ENCODE data around the gene ARMC10. TPM values are rescaled to one million over a fixed set of nuclear protein-coding genes. Genes with fewer than 3 reads are reported as not detected.
A peak's percentile ranks its signal among the peaks of the same experiment; 100 is the strongest.

The ARMC10 gene
- total and polyA plus RNA-seq, 4 donors = 14.6 to 20.1 (median 18.8) TPM

GRCh38 chr7:103071000-103071399 lies 3.9 kb upstream of the ARMC10 start:
- no peak overlapping the region for H3K27ac ChIP-seq (ENCODE audit: low read depth in 1 of 2, low read length in 2 of 2)
- 91% methylated on average over 2 of the region's 2 CpGs for WGBS
- no peak overlapping the region for H3K4me3 ChIP-seq (ENCODE audit: low read depth in 1 of 3, low read length in 3 of 3)
- DNase-seq (ENCODE audit: low spot score) = no peak
- peaks cover 0 to 14% (median 12%) of the 10 kb centered on the region in 4 donors for H3K4me1 ChIP-seq (ENCODE audit: control insufficient read depth in 4 of 4, insufficient read depth in 4 of 4, low read length in 3 of 4)
- TF ChIP-seq REST (IDR thresholded peaks at IDR 0.05) (no peak), ATF3 (IDR thresholded peaks at IDR 0.05) (no peak), RXRA (IDR thresholded peaks at IDR 0.05) (no peak), MAX (IDR thresholded peaks at IDR 0.05) (no peak), TAF1 (conservative IDR thresholded peaks at IDR 0.05) (no peak), NR2F2 (IDR thresholded peaks at IDR 0.05) (no peak), ZBTB33 (IDR thresholded peaks at IDR 0.05) (no peak), FOXA1 (IDR thresholded peaks at IDR 0.05) (no peak), RAD21 (IDR thresholded peaks at IDR 0.05) (no peak)
- no peak overlapping the region for H3K9ac ChIP-seq (ENCODE audit: low read depth in 1 of 2, low read length in 2 of 2)
- no peaks in the 10 kb centered on the region for H3K9me3 ChIP-seq (ENCODE audit: control insufficient read depth in 4 of 4, low read length in 3 of 4)
- H3K36me3 ChIP-seq (ENCODE audit: control insufficient read depth in 4 of 4, insufficient read depth in 3 of 4, low read depth in 1 of 4, low read length in 3 of 4) = no peaks in the 10 kb centered on the region
- no peaks in the 10 kb centered on the region for H3K27me3 ChIP-seq (ENCODE audit: control insufficient read depth in 4 of 4, insufficient read depth in 4 of 4, low read length in 3 of 4)

DNA sequence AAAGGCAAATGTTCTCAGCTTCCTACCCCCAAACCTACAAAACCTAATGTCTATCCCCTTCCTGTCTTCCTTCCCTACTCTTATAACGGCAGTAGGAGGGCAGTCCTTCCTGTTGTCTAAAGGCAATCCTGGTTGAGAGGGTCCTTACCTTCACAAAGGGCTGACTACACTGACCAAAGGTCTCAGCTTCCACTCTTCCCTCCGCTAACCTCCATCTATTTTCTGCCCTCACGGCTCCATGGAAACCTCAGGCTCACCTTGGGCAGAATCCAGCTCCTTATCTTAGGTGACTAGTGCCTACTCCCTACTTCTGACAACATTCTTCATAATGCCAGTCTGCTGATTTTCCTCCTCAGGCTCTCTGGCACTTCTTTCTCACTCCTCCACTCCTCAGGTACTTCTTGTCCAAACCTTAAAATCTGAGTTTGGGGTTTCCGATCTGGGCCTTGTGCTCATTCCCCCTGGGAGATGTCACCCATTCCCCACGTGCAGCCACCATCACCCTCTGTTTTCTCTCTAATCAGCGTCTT lies 886 bp upstream of the ARMC10 start:
- WGBS = 16% methylated on average over 6 of the region's 6 CpGs
- no peaks in the 10 kb centered on the region for H3K27me3 ChIP-seq (ENCODE audit: control insufficient read depth in 4 of 4, insufficient read depth in 4 of 4, low read length in 3 of 4)
- TF ChIP-seq FOXA2 (IDR thresholded peaks at IDR 0.05) = no peak
- no peak for TF ChIP-seq MAX (IDR thresholded peaks at IDR 0.05)
- TF ChIP-seq YY1 (IDR thresholded peaks at IDR 0.05) = no peak
- no peak for TF ChIP-seq EGR1 (IDR thresholded peaks at IDR 0.05; ENCODE audit: low read depth in 2 of 2)
- TF ChIP-seq RXRA (IDR thresholded peaks at IDR 0.05) = no peak
- TF ChIP-seq ZBTB33 (IDR thresholded peaks at IDR 0.05) = no peak
- no peak for TF ChIP-seq JUND (IDR thresholded peaks at IDR 0.05)
- no peak for TF ChIP-seq RAD21 (IDR thresholded peaks at IDR 0.05)
- no peak for TF ChIP-seq ATF3 (IDR thresholded peaks at IDR 0.05)
- TF ChIP-seq NR2F2 (IDR thresholded peaks at IDR 0.05) = no peak
- no peak for TF ChIP-seq GABPA (IDR thresholded peaks at IDR 0.05 in 1 of 2, conservative IDR thresholded peaks at IDR 0.05 in 1 of 2)
- no peak for TF ChIP-seq HNF4A (conservative IDR thresholded peaks at IDR 0.05)
- no peak for TF ChIP-seq HNF4G (IDR thresholded peaks at IDR 0.05)
- no peak for TF ChIP-seq REST (IDR thresholded peaks at IDR 0.05)
- TF ChIP-seq FOXA1 (IDR thresholded peaks at IDR 0.05) = no peak
- no peak for DNase-seq (ENCODE audit: low spot score)
- peak overlapping the region; percentile 78 to 80 for H3K27ac ChIP-seq (ENCODE audit: low read depth in 1 of 2, low read length in 2 of 2)
- H3K36me3 ChIP-seq (ENCODE audit: control insufficient read depth in 4 of 4, insufficient read depth in 3 of 4, low read depth in 1 of 4, low read length in 3 of 4) = no peaks in the 10 kb centered on the region
- H3K9ac ChIP-seq (ENCODE audit: low read depth in 1 of 2, low read length in 2 of 2) = peak overlapping the region; percentile 30 to 33
- H3K9me3 ChIP-seq (ENCODE audit: control insufficient read depth in 4 of 4, low read length in 3 of 4) = no peaks in the 10 kb centered on the region
- H3K4me1 ChIP-seq (ENCODE audit: control insufficient read depth in 4 of 4, insufficient read depth in 4 of 4, low read length in 3 of 4) = peaks cover 0 to 29% (median 20%) of the 10 kb centered on the region in 4 donors
- H3K4me3 ChIP-seq (ENCODE audit: low read depth in 1 of 3, low read length in 3 of 3) = peak overlapping the region; percentile 49 to 99 (median 95)

Measured in liver (tissue), 9 donors.